ENCODE measurements around the gene ZNF467.

ZNF467 gene

DNA sequence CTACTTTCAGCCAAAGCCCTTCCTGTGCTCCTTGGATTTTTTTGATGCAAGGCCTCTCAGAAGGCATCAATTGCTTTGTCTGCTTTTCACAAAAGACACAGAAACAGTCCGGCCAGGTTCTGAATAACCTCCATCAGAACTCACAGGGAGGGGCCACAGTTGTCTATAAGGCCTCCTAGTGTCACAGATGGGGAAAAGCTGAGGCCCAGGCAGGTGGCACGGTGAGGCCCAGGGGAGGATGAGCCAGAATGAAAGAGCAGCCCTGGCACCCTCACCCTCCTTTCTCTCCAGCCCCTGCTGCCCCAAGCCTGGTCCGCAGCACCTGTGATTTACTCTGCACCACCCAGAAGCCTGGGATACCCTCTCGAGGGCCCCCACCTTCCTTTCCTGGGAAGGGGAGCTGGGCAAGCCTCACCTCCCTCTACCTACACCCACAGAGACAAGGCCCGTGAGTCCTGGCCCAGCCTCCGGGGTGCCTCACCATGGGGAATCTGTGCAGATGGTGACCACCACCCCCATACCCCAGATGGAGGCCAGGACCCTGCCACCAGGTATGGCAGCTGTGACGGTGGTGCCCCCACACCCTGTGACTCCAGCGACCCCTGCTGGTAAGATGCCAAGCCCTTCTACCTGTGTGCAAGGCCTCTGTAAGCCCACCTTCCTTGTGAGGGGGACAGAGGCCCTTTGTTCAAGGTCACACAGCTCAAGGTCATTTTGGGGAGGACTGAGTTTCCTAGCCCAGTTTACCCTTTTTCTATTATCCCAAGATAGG lies 26.2 kb upstream of the ZNF467 start:
- H3K9ac ChIP-seq: no peak overlapping the region
- H3K4me3 ChIP-seq: no peak overlapping the region
- no peaks in the 10 kb centered on the region for H3K9me3 ChIP-seq
- no peak overlapping the region; the same call in 1 of the 2 replicates for H3K4me2 ChIP-seq
- no peaks in the 10 kb centered on the region for H3K36me3 ChIP-seq
- H3K27me3 ChIP-seq: no peaks in the 10 kb centered on the region
- peaks cover 26% of the 10 kb centered on the region for H3K4me1 ChIP-seq
- TF ChIP-seq Cebpa-rat (IDR thresholded peaks at IDR 0.05): no peak
- H4K20me1 ChIP-seq: no peaks in the 10 kb centered on the region
- H3K27ac ChIP-seq: no peak overlapping the region

DNA sequence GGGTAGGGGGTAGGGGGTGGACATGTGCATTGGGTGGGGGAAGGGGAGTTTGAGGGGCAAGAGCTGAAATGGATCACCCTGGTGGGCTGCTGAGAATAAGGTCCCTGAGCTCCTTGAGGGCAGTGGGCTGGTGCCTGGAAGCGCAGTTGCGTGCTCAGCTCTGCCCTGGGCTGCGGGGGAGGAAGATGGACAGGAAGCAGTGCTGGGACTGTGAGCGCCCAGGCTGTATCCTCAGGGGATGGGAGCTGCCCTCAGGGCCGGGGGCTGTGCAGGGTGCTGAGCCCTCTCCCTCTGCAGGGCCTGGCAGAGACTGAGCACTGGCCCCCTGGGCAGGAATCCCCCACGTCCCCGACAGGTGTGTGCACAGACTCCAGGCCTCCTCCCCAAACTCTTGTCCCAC lies 24.4 kb upstream of the ZNF467 start:
- H3K4me1 ChIP-seq: peaks cover 26% of the 10 kb centered on the region
- no peaks in the 10 kb centered on the region for H3K36me3 ChIP-seq
- H3K9ac ChIP-seq: no peak overlapping the region
- H3K4me3 ChIP-seq: no peak overlapping the region
- no peaks in the 10 kb centered on the region for H3K9me3 ChIP-seq
- peak overlapping the region; percentile 52 for H3K4me2 ChIP-seq
- no peaks in the 10 kb centered on the region for H4K20me1 ChIP-seq
- H3K27ac ChIP-seq: no peak overlapping the region
- no peak for TF ChIP-seq Cebpa-rat (IDR thresholded peaks at IDR 0.05)
- H3K27me3 ChIP-seq: no peaks in the 10 kb centered on the region

DNA sequence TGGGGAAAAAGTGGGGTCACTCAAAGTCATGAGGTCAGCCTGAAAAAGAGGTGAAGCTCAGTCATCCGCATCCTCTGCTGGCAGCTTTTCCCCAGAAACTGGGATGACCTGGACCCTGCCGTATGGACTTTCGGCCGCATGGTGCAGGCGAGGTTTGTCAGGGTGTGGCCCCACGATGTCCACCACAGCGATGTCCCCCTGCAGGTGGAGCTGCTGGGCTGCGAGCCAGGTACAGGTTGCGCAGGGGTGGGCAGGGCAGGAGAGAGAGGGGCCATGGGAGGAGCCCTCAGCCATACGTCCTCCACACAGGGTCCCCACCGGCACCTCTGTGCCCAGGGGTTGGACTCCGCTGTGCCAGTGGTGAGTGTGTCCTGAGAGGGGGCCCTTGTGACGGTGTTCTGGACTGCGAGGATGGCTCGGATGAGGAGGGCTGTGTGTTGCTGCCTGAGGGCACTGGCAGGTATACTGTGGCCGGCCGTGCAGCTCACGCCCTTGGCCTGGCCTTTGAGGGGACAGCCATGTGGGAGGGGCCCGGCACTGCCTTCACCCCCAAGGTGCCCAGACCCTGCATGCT lies 23.0 kb upstream of the ZNF467 start:
- no peak overlapping the region for H3K9ac ChIP-seq
- TF ChIP-seq Cebpa-rat (IDR thresholded peaks at IDR 0.05): no peak
- H3K36me3 ChIP-seq: no peaks in the 10 kb centered on the region
- H4K20me1 ChIP-seq: no peaks in the 10 kb centered on the region
- H3K9me3 ChIP-seq: no peaks in the 10 kb centered on the region
- no peak overlapping the region; the same call in 1 of the 2 replicates for H3K4me2 ChIP-seq
- H3K27ac ChIP-seq: no peak overlapping the region
- peaks cover 26% of the 10 kb centered on the region for H3K4me1 ChIP-seq
- no peak overlapping the region for H3K4me3 ChIP-seq
- H3K27me3 ChIP-seq: no peaks in the 10 kb centered on the region

DNA sequence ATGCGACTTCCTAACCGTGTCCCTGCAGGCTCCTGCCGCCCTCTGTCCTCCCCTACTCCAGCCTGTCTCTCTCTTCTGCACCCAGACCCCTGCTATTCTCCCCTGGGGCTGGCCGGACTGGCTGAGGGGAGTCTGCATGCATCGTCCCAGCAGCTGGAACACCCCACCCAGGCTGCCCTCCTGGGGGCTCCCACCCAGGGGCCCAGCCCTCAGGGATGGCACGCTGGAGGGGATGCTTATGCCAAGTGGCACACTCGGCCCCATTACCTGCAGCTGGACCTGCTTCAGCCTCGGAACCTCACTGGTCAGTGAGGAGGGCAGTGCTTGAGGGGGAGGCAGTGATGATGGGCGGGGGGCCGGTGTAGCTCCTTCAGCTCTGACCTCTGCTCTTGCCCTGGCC lies 21.7 kb upstream of the ZNF467 start:
- H3K27me3 ChIP-seq: no peaks in the 10 kb centered on the region
- no peaks in the 10 kb centered on the region for H4K20me1 ChIP-seq

DNA sequence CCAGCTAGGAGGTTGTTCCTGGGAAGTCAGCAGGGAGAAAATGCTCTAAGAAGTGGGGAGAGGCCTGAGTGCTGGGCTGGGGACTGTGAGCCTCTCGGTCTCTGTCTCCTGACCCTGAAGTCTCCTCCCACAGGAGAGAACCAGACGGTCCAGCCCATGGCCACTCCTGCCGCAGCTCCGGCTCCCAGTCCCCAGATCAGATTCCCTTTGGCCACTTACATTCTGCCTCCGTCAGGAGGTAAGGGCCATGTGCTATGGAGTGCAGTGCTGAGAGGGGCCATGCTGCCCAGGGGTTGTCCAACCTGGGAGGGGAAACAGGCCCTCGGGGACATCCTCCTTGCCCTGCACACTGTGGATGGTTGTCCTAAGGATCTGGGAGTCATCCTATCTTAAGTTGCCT lies 21.3 kb upstream of the ZNF467 start:
- no peak overlapping the region for H3K9ac ChIP-seq
- no peak overlapping the region for H3K27ac ChIP-seq
- no peak overlapping the region for H3K4me2 ChIP-seq
- no peaks in the 10 kb centered on the region for H4K20me1 ChIP-seq
- H3K4me3 ChIP-seq: no peak overlapping the region
- H3K36me3 ChIP-seq: no peaks in the 10 kb centered on the region
- peaks cover 26% of the 10 kb centered on the region for H3K4me1 ChIP-seq
- H3K27me3 ChIP-seq: no peaks in the 10 kb centered on the region
- no peak for TF ChIP-seq Cebpa-rat (IDR thresholded peaks at IDR 0.05)
- H3K9me3 ChIP-seq: no peaks in the 10 kb centered on the region

More for the DNA sequence above, 21.7 kb upstream of the ZNF467 start:
- Histone ChIP-seq H3K9ac (no peak overlapping the region), H3K9me3 (no peaks in the 10 kb centered on the region), H3K4me1 (peaks cover 26% of the 10 kb centered on the region), H3K4me3 (no peak overlapping the region), H3K27ac (no peak overlapping the region), H3K4me2 (no peak overlapping the region), H3K36me3 (no peaks in the 10 kb centered on the region)
- no peak for TF ChIP-seq Cebpa-rat (IDR thresholded peaks at IDR 0.05)

DNA sequence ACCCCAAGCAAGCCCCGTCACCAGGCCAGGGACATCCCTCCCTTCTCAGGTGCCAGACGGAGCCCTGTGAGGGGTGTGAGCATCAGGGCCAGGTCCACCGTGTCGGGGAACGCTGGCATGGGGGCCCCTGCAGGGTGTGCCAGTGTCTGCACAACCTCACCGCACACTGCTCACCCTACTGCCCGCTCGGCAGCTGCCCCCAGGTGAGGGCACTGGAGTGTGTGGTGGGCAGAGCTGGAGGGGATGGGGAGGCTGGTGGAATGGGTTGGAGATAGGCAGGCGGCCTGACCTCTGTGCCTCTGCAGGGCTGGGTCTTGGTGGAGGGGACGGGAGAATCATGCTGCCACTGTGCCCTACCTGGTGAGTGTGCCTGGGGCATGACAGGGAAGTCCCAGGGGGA lies 19.9 kb upstream of the ZNF467 start:
- Histone ChIP-seq H3K27me3 (no peaks in the 10 kb centered on the region), H3K4me3 (no peak overlapping the region), H4K20me1 (no peaks in the 10 kb centered on the region), H3K9me3 (no peaks in the 10 kb centered on the region), H3K4me1 (peaks cover 18% of the 10 kb centered on the region), H3K36me3 (no peaks in the 10 kb centered on the region), H3K4me2 (no peak overlapping the region), H3K27ac (no peak overlapping the region), H3K9ac (no peak overlapping the region)
- TF ChIP-seq Cebpa-rat (IDR thresholded peaks at IDR 0.05): no peak

DNA sequence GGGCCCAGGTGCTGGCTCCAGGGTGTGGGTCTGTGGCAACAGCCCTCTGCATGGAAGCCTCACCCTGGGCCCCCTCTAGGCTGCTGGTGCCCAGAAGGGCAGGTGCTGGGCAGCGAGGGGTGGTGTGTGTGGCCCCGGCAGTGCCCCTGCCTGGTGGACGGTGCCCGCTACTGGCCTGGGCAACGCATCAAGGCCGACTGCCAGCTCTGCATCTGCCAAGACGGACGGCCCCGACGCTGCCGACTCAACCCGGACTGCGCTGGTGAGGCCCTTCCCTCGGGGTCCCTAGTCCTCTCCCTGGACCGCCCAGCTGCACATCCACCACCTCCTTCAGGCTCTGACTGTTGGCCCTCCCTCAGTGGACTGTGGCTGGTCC lies 18.8 kb upstream of the ZNF467 start:
- TF ChIP-seq Cebpa-rat (IDR thresholded peaks at IDR 0.05): no peak
- Histone ChIP-seq H3K9ac (no peak overlapping the region), H3K27me3 (no peaks in the 10 kb centered on the region), H3K36me3 (no peaks in the 10 kb centered on the region), H3K4me1 (peaks cover 14% of the 10 kb centered on the region), H3K4me2 (no peak overlapping the region), H3K27ac (no peak overlapping the region), H3K9me3 (no peaks in the 10 kb centered on the region), H4K20me1 (no peaks in the 10 kb centered on the region), H3K4me3 (no peak overlapping the region)

DNA sequence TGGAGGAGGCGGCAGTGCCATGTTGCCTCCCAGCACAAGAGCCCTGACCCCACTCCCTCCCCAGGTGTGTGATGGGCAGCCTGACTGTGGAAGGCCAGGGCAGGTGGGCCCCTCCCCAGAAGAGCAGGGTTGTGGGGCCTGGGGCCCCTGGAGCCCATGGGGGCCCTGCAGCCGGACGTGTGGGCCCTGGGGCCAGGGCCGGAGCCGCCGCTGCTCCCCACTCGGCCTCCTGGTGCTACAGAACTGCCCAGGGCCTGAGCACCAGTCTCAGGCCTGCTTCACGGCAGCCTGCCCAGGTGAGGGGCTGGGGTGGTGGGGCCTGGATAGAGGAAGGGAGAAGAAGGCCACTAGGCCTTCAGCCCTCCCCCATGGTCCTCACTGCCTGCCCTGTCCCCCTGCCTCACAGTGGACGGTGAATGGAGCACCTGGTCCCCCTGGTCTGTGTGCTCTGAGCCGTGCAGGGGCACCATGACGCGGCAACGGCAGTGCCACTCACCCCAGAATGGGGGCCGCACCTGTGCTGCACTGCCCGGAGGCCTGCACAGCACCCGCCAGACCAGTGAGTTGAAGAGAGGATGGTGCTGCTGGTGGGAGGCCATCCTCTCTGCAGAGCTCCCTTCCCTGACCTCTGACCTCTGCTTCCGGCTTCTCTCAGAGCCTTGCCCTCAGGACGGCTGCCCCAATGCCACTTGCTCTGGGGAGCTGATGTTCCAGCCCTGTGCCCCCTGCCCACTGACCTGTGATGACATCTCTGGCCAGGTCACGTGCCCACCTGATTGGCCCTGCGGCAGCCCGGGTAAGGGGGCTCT lies 18.2 kb upstream of the ZNF467 start:
- Histone ChIP-seq H3K27me3 (no peaks in the 10 kb centered on the region), H4K20me1 (no peaks in the 10 kb centered on the region), H3K4me2 (no peak overlapping the region), H3K4me3 (no peak overlapping the region), H3K9me3 (no peaks in the 10 kb centered on the region), H3K9ac (no peak overlapping the region), H3K36me3 (no peaks in the 10 kb centered on the region), H3K4me1 (peaks cover 12% of the 10 kb centered on the region), H3K27ac (no peak overlapping the region)
- no peak for TF ChIP-seq Cebpa-rat (IDR thresholded peaks at IDR 0.05)

DNA sequence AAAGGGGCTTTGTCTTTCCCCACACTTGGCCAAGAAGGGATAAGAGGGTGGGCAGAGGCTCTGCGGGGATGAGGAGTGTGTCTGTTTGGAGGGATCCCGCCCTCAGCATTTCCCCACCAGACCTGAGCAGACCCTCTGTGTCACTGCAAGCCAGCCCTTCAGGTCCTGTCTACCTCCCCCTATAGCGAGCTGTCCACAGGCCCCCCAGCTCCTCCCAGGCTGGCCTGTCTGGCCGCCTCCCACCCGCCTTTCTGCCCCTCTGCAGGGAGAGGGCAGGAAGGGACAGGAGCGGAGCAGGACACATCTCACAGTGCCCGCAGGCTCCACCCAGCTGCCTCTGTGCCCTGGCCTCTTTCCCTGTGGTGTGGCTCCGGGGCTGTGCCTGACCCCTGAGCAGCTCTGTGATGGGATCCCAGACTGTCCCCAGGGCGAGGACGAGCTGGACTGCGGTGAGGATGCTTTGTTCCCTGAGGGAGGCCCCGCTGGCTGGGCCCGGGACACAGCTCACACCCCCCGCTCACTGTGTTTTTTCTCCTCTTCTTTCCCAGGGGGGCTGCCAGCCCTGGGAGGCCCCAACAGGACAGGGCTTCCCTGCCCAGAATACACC lies 17.5 kb upstream of the ZNF467 start:
- H3K9me3 ChIP-seq: no peaks in the 10 kb centered on the region
- H3K36me3 ChIP-seq: no peaks in the 10 kb centered on the region
- no peak overlapping the region for H3K4me3 ChIP-seq
- H3K27me3 ChIP-seq: no peaks in the 10 kb centered on the region
- H3K4me1 ChIP-seq: peaks cover 10% of the 10 kb centered on the region
- TF ChIP-seq Cebpa-rat (IDR thresholded peaks at IDR 0.05): no peak
- no peak overlapping the region for H3K27ac ChIP-seq
- H3K4me2 ChIP-seq: no peak overlapping the region
- no peaks in the 10 kb centered on the region for H4K20me1 ChIP-seq
- no peak overlapping the region for H3K9ac ChIP-seq

DNA sequence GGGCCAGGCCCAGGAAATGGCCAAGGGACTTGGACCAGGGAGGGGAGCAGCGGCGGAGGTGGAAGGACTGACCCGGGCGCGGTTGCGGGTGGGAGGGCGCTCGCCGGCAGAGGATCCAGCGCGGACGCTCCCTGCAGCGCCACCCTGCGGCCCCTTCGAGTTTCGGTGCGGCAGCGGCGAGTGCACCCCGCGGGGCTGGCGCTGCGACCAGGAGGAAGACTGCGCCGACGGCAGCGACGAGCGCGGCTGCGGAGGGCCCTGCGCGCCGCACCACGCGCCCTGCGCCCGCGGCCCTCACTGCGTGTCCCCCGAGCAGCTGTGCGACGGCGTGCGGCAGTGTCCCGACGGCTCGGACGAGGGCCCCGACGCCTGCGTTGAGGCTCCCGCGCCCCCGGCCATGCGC lies 16.8 kb upstream of the ZNF467 start:
- Histone ChIP-seq H3K27me3 (no peaks in the 10 kb centered on the region), H3K27ac (no peak overlapping the region), H3K4me3 (no peak overlapping the region), H4K20me1 (no peaks in the 10 kb centered on the region), H3K9ac (no peak overlapping the region), H3K4me2 (no peak overlapping the region), H3K36me3 (no peaks in the 10 kb centered on the region), H3K9me3 (no peaks in the 10 kb centered on the region), H3K4me1 (peaks cover 10% of the 10 kb centered on the region)
- no peak for TF ChIP-seq Cebpa-rat (IDR thresholded peaks at IDR 0.05)

Measured in BLaER1 (cell line).